Neutrophil (primary cell): ENCODE data around the gene C9orf72.
"Not testable (repeated sequence)": the region's sequence is repeated elsewhere in the genome, so short reads cannot be mapped to it uniquely, and the experiment has no call there.

ENCODE experiments used
- H3K27ac ChIP-seq: fragments of 200-600 bp; sonication (generic); 2 replicates; pipeline ENCODE4 v1.5.1; 2016; ENCODE audit warnings: mild to moderate bottlenecking, moderate library complexity
- H3K27me3 ChIP-seq: fragments of 200-600 bp; sonication (generic); 2 replicates; pipeline ENCODE4 v1.6.0; 2016; ENCODE audit warnings: mild to moderate bottlenecking
- H3K36me3 ChIP-seq: fragments of 200-600 bp; sonication (generic); 2 replicates; pipeline ENCODE4 v1.5.1; 2017
- H3K4me1 ChIP-seq, 2 experiments: fragments of 200-600 bp in 1 of 2; sonication (generic) in 1 of 2; 1 replicate in 1 of 2; 2 replicates in 1 of 2; pipeline versions ENCODE4 v1.5.1 to v1.6.1; 2013 to 2016; ENCODE audit warnings: low read depth in 1 of 2, low read length in 1 of 2, mild to moderate bottlenecking in 1 of 2, moderate library complexity in 1 of 2; ENCODE audit not compliant: control insufficient read depth in 1 of 2, insufficient read depth in 1 of 2
- H3K4me3 ChIP-seq, 2 experiments: fragments of 200-600 bp in 1 of 2; sonication (generic) in 1 of 2; 1 replicate in 1 of 2; 2 replicates in 1 of 2; pipeline ENCODE4 v1.5.1; 2013 to 2016; ENCODE audit warnings: low read depth in 1 of 2, low read length in 1 of 2, mild to moderate bottlenecking in 1 of 2, moderate library complexity in 1 of 2
- H3K9me3 ChIP-seq: fragments of 200-600 bp; sonication (generic); 2 replicates; pipeline ENCODE4 v1.5.1; 2016
- CTCF ChIP-seq: fragments of 200-600 bp; sonication (generic); IDR thresholded peaks from 2 replicates; pipeline ENCODE4 v1.5.1; 2016; ENCODE audit warnings: antibody characterized with exemption

The C9orf72 gene

GRCh38 chr9:27504259-27504658 lies 69.0 kb downstream of the C9orf72 start:
- H3K4me1 ChIP-seq: no peaks in the 10 kb centered on the region
- H3K27ac ChIP-seq: no peak overlapping the region
- H3K27me3 ChIP-seq: no peaks in the 10 kb centered on the region
- TF ChIP-seq CTCF: no peak
- no peaks in the 10 kb centered on the region for H3K9me3 ChIP-seq
- H3K4me3 ChIP-seq: no peak overlapping the region
- no peaks in the 10 kb centered on the region for H3K36me3 ChIP-seq

- no peaks in the 10 kb centered on the region for H3K27me3 ChIP-seq
- H3K9me3 ChIP-seq: no peaks in the 10 kb centered on the region
- no peak overlapping the region for H3K27ac ChIP-seq
- no peak for TF ChIP-seq CTCF
- no peaks in the 10 kb centered on the region for H3K4me1 ChIP-seq
- H3K4me3 ChIP-seq: no peak overlapping the region
- no peaks in the 10 kb centered on the region for H3K36me3 ChIP-seq
Measured at GRCh38 chr9:27503623-27504022, 69.7 kb downstream of the C9orf72 start.

GRCh38 chr9:27500902-27501301 lies 72.4 kb downstream of the C9orf72 start:
- not testable (repeated sequence) for H3K9me3 ChIP-seq, H3K27me3 ChIP-seq, H3K27ac ChIP-seq, H3K4me3 ChIP-seq, H3K36me3 ChIP-seq, H3K4me1 ChIP-seq

GRCh38 chr9:27499451-27499850 lies 73.8 kb downstream of the C9orf72 start:
- no peaks in the 10 kb centered on the region for H3K36me3 ChIP-seq
- H3K4me3 ChIP-seq: no peak overlapping the region
- no peaks in the 10 kb centered on the region for H3K9me3 ChIP-seq
- no peak for TF ChIP-seq CTCF
- no peaks in the 10 kb centered on the region for H3K4me1 ChIP-seq
- no peak overlapping the region for H3K27ac ChIP-seq
- H3K27me3 ChIP-seq: no peaks in the 10 kb centered on the region

- H3K4me1 ChIP-seq: no peaks in the 10 kb centered on the region
- H3K36me3 ChIP-seq: no peaks in the 10 kb centered on the region
- H3K27me3 ChIP-seq: no peaks in the 10 kb centered on the region
- no peaks in the 10 kb centered on the region for H3K9me3 ChIP-seq
- no peak for TF ChIP-seq CTCF
- H3K4me3 ChIP-seq: no peak overlapping the region
- no peak overlapping the region for H3K27ac ChIP-seq
Measured at GRCh38 chr9:27497883-27498417, 75.3 kb downstream of the C9orf72 start.
